ENCODE measurements around the gene SPRY1. TPM values are rescaled to one million over a fixed set of nuclear protein-coding genes. Genes with fewer than 3 reads are reported as not detected.

The SPRY1 gene
- total and polyA plus RNA-seq, 2 of the 8 experiments (the other 6 are each of a cell fraction or from before 2014, with no cell fraction given) = 11.7 to 56.2 TPM

DNA sequence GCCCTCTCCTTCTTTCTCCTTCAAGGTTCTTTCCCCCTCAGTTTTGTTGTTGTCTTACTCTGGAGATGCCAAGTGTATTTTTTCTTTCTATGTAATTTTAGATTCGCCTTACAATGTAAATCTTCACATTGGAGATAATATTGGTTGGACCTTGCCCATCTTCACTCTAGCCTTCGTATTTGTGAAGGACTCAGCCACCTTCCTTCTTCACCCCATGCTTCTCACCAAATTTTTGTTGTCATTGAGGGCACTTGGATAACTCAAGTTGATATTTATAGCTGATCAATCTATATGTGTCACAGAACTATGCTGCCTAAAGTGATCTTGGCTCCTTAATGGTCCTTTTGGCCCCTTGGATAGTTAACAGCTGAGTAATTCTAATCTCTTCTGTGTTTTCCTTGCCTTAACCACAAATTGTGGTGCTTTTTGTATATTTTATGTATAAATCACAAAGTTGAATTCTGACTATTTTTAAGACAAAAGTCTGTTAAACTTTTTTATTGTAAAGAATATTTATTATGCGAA lies 6.5 kb downstream of the SPRY1 start:
- no peak overlapping the region for H2BK15ac ChIP-seq (ENCODE audit: low read length)
- H3K36me3 ChIP-seq (ENCODE audit: control insufficient read depth in 2 of 4, insufficient read depth in 4 of 4, low read length in 3 of 4) = peaks cover 9 to 33% (median 17%) of the 10 kb centered on the region in 4 experiments
- no peak overlapping the region for H2AK5ac ChIP-seq (ENCODE audit: low read depth, low read length)
- DNase-seq (ENCODE audit: low read depth in 1 of 2, low spot score in 2 of 2) (no peak), FAIRE-seq (no peak)
- H3K9me3 ChIP-seq (ENCODE audit: insufficient read depth in 2 of 2, low read depth in 1 of 2, low read length in 1 of 2) = no peaks in the 10 kb centered on the region
- H2BK20ac ChIP-seq (ENCODE audit: low read length) = no peak overlapping the region
- POLR2A ChIA-PET (ENCODE audit: partially characterized antibody) = interaction anchor here (0.8 to 1.3 kb wide), 2 partner anchors 10 to 162 kb away, joined by 3 to 4 read pairs; no protein-coding TSS in a partner anchor
- H3K9ac ChIP-seq (replicated peaks in 1 of 4; ENCODE audit: extremely low read depth in 1 of 4, low read depth in 3 of 4, low read length in 3 of 4) = no peak overlapping the region
- no peak overlapping the region for H3K23ac ChIP-seq (ENCODE audit: insufficient read length)
- WGBS, 2 experiments (ENCODE audit: extremely low coverage in 1 of 2, insufficient coverage in 1 of 2, insufficient read length in 1 of 2, insufficient replicate concordance in 2 of 2, low coverage in 1 of 2, low lambda C conversion rate in 2 of 2, missing lambda C conversion rate in 1 of 2) = 90% methylated on average over 3 of the region's 3 CpGs; no CpG with 5 or more reads in 1 of the 2 experiments
- no peak overlapping the region for H3K4me2 ChIP-seq (ENCODE audit: insufficient read depth in 1 of 2, low read depth in 2 of 2, low read length in 2 of 2)
- peaks cover 0 to 9% (median under 1%) of the 10 kb centered on the region in 4 experiments; a peak in 4 of 7 replicates for H3K4me1 ChIP-seq (replicated peaks in 1 of 4; ENCODE audit: control insufficient read depth in 3 of 4, insufficient read depth in 4 of 4, low read length in 3 of 4)
- no peak overlapping the region for H4K8ac ChIP-seq (ENCODE audit: extremely low read depth, insufficient read depth, low read length)
- CTCF ChIA-PET (ENCODE audit: partially characterized antibody) = interaction anchor here (0.6 to 3.9 kb wide), 7 partner anchors 10 to 276 kb away, joined by 3 to 14 read pairs (median 3); no protein-coding TSS in a partner anchor
- peaks cover 6 to 12% of the 10 kb centered on the region in 2 experiments for H4K20me1 ChIP-seq (replicated peaks in 1 of 2; ENCODE audit: control insufficient read depth in 1 of 2, insufficient read depth in 2 of 2, low read length in 2 of 2)
- H3K79me2 ChIP-seq (ENCODE audit: control insufficient read depth in 1 of 2, insufficient read depth in 2 of 2, low read length in 2 of 2) = peaks cover 20 to 89% of the 10 kb centered on the region in 2 experiments
- H2BK5ac ChIP-seq (ENCODE audit: low read depth, low read length) = no peak overlapping the region
- no peaks in the 10 kb centered on the region for H3K27me3 ChIP-seq (replicated peaks in 1 of 4; ENCODE audit: control insufficient read depth in 3 of 4, extremely low read depth in 1 of 4, insufficient read depth in 3 of 4, low read length in 3 of 4)
- H3K18ac ChIP-seq (ENCODE audit: extremely low read depth, low read length) = no peak overlapping the region
- no peak overlapping the region for H3K4ac ChIP-seq (replicated peaks; ENCODE audit: insufficient read length, low read depth, low read length)
- no peak overlapping the region for H2AFZ ChIP-seq (ENCODE audit: low read length)
- no peak overlapping the region for H3K56ac ChIP-seq (replicated peaks; ENCODE audit: insufficient read length, low read depth, low read length)
- no peak overlapping the region for H4K5ac ChIP-seq (ENCODE audit: insufficient read length, low read depth, low read length)
- H4K91ac ChIP-seq (replicated peaks; ENCODE audit: insufficient read length, low read length) = no peak overlapping the region
- no peak overlapping the region for H2BK12ac ChIP-seq (ENCODE audit: low read depth, low read length)
- H3K79me1 ChIP-seq (ENCODE audit: low read depth, low read length) = peaks cover 2% of the 10 kb centered on the region; the same call in 1 of the 2 replicates
- no peak overlapping the region for H2BK120ac ChIP-seq (replicated peaks; ENCODE audit: low read depth, low read length)
- H3K23me2 ChIP-seq (ENCODE audit: low read depth, low read length) = peaks cover 5% of the 10 kb centered on the region
- no peak overlapping the region for H3K27ac ChIP-seq (ENCODE audit: low read depth, low read length)
- H3K14ac ChIP-seq (ENCODE audit: insufficient read length) = no peak overlapping the region
- no peak overlapping the region for H3K4me3 ChIP-seq (ENCODE audit: extremely low read depth in 1 of 4, insufficient read depth in 2 of 4, low read depth in 3 of 4, low read length in 4 of 4)
- TF ChIP-seq HDAC6 (IDR thresholded peaks at IDR 0.05; ENCODE audit: low read depth, low read length) (no peak), NANOG (IDR thresholded peaks at IDR 0.05; ENCODE audit: insufficient read depth, low read depth, low read length, poor library complexity, severe bottlenecking) (no peak), FOSL1 (IDR thresholded peaks at IDR 0.05; ENCODE audit: insufficient read depth, low read depth, low read length) (no peak), TAF7 (optimal IDR thresholded peaks at IDR 0.05; ENCODE audit: borderline replicate concordance, low read depth, low read length) (no peak), RBBP5 (IDR thresholded peaks at IDR 0.05; ENCODE audit: borderline replicate concordance, low read depth, low read length) (no peak), BACH1 (IDR thresholded peaks at IDR 0.05; ENCODE audit: low read length) (no peak), TCF12 (IDR thresholded peaks at IDR 0.05; ENCODE audit: low read depth, low read length) (no peak), EP300 (IDR thresholded peaks at IDR 0.05; ENCODE audit: borderline replicate concordance in 1 of 2, low read depth in 2 of 2, low read length in 2 of 2) (no peak), CTBP2 (IDR thresholded peaks at IDR 0.05; ENCODE audit: borderline replicate concordance, insufficient read depth, insufficient read length, low read length) (no peak), TAF1 (IDR thresholded peaks at IDR 0.05; ENCODE audit: low read depth, low read length) (no peak), ASH2L (IDR thresholded peaks at IDR 0.05; ENCODE audit: low read length) (no peak), RXRA (IDR thresholded peaks at IDR 0.05; ENCODE audit: insufficient read depth, low read depth, low read length) (no peak), SIN3A (conservative IDR thresholded peaks at IDR 0.05 in 1 of 2, IDR thresholded peaks at IDR 0.05 in 1 of 2; ENCODE audit: low read depth in 1 of 2, low read length in 2 of 2) (no peak)
